Endothelial cell (in vitro differentiated cells): ENCODE results near the gene TTL. TPM values are rescaled to one million over a fixed set of nuclear protein-coding genes. Genes with fewer than 3 reads are reported as not detected.
"Not testable (repeated sequence)": the region's sequence is repeated elsewhere in the genome, so short reads cannot be mapped to it uniquely, and the experiment has no call there.

ENCODE experiments used
- DNase-seq: peaks from one replicate; pipeline ENCODE4 v3.0.0; 2021; ENCODE audit warnings: low spot score
- H3K27ac Mint-ChIP-seq: one replicate; pipeline ENCODE4 v1.8.0; 2021; ENCODE audit warnings: mixed read lengths, inconsistent platforms; ENCODE audit not compliant: unreplicated experiment
- H3K27me3 Mint-ChIP-seq: one replicate; pipeline ENCODE4 v1.8.0; 2021; ENCODE audit warnings: mild to moderate bottlenecking, moderate library complexity, mixed read lengths, inconsistent platforms; ENCODE audit not compliant: unreplicated experiment
- H3K36me3 Mint-ChIP-seq: one replicate; pipeline ENCODE4 v1.8.0; 2021; ENCODE audit warnings: mild to moderate bottlenecking, low read depth, mixed read lengths, inconsistent platforms; ENCODE audit not compliant: unreplicated experiment
- H3K4me1 Mint-ChIP-seq: one replicate; pipeline ENCODE4 v1.8.0; 2021; ENCODE audit warnings: mild to moderate bottlenecking, mixed read lengths, inconsistent platforms; ENCODE audit not compliant: unreplicated experiment
- H3K4me3 Mint-ChIP-seq: one replicate; pipeline ENCODE4 v1.8.0; 2021; ENCODE audit warnings: mild to moderate bottlenecking, mixed read lengths, inconsistent platforms; ENCODE audit not compliant: unreplicated experiment
- H3K9me3 Mint-ChIP-seq: one replicate; pipeline ENCODE4 v1.8.0; 2021; ENCODE audit warnings: mixed read lengths, inconsistent platforms; ENCODE audit not compliant: unreplicated experiment
- CTCF ChIP-seq: fragments of 200-600 bp; sonication (generic); IDR thresholded peaks from one replicate; pipeline ENCODE4 v1.5.0; 2021; ENCODE audit warnings: antibody characterized with exemption; ENCODE audit not compliant: unreplicated experiment
- total RNA-seq: library from RNA; stranded (reverse); fragmentation: NEBNext Ultra II Directional; extraction: Animal tissue kit (Norgen Biotek cat#: 25700); gene quantifications from one replicate; pipeline ENCODE4 v1.2.1, GENCODE V29; 2021; ENCODE audit not compliant: unreplicated experiment

TTL gene
- total RNA-seq, 1 donor from 2014 or later: 89.9 TPM

GRCh38 chr2:112494828-112495227 lies 12.9 kb downstream of the TTL start:
- H3K27ac Mint-ChIP-seq: no peak overlapping the region

GRCh38 chr2:112495878-112496277 lies 13.9 kb downstream of the TTL start:
- H3K27me3 Mint-ChIP-seq, H3K27ac Mint-ChIP-seq, DNase-seq, H3K9me3 Mint-ChIP-seq, H3K4me3 Mint-ChIP-seq, H3K4me1 Mint-ChIP-seq: not testable (repeated sequence)
- peaks cover 17% of the 10 kb centered on the region for H3K36me3 Mint-ChIP-seq

More at GRCh38 chr2:112494828-112495227, 12.9 kb downstream of the TTL start:
- H3K27me3 Mint-ChIP-seq: no peaks in the 10 kb centered on the region
- no peak overlapping the region for H3K4me3 Mint-ChIP-seq
- H3K9me3 Mint-ChIP-seq: no peaks in the 10 kb centered on the region
- H3K4me1 Mint-ChIP-seq: no peaks in the 10 kb centered on the region
- peaks cover 15% of the 10 kb centered on the region for H3K36me3 Mint-ChIP-seq
- no peak for DNase-seq
- TF ChIP-seq CTCF: no peak

DNA sequence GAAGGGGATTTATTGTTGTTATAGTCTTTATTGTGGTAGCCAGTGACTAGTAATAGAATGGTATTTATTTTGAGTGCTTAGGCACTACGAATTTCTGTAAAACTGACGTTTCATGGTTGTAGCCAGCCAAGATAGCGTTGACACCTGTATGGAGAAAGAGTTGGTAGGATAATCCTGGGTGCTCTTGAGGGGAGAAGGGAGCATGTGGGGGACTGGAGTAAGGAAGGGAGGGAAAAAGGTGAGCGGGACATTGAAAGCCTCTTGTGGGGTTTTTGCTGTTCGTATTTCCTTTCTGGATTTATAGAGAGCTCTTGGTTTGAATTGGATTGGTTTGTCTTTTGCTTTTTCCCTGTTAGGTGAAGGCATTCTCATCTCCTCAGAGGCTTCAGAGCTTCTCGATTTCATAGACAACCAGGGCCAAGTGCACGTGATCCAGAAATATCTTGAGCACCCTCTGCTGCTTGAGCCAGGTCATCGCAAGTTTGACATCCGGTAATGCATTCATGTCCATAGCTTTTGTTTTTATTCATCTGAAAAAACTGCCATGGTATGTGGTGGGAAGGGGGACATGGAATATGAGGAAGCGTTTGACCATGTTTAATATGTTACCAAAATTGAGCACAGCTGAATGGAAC lies 19.0 kb downstream of the TTL start:
- not testable (repeated sequence) for H3K27me3 Mint-ChIP-seq, H3K9me3 Mint-ChIP-seq

DNA sequence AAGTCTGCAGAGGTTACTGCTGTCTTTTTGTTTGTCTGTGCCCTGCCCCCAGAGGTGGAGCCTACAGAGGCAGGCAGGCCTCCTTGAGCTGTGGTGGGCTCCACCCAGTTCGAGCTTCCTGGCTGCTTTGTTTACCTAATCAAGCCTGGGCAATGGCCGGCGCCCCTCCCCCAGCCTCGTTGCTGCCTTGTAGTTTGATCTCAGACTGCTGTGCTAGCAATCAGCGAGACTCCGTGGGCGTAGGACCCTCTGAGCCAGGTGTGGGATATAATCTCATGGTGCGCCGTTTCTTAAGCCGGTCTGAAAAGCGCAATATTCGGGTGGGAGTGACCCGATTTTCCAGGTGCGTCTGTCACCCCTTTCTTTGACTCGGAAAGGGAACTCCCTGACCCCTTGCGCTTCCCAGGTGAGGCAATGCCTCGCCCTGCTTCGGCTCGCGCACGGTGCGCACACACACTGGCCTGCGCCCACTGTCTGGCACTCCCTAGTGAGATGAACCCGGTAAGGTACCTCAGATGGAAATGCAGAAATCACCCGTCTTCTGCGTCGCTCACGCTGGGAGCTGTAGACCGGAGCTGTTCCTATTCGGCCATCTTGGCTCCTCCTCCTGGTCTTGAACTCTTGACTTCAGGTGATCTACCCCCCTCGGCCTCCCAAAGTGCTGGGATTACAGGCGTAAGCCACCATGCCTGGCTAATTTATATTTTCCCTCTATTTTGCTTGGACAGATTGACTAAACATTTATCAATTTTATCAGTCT lies 27.5 kb downstream of the TTL start:
- not testable (repeated sequence) for H3K36me3 Mint-ChIP-seq, H3K27me3 Mint-ChIP-seq, H3K9me3 Mint-ChIP-seq, H3K4me1 Mint-ChIP-seq
- Mint-ChIP-seq H3K4me3 (peak overlapping the region; percentile 12), H3K27ac (peak overlapping the region; percentile 6)
- DNase-seq: peak; percentile 30

More for the DNA sequence above, 19.0 kb downstream of the TTL start:
- H3K36me3 Mint-ChIP-seq: peaks cover 28% of the 10 kb centered on the region
- DNase-seq: peak; percentile 26
- peak; percentile 18 for TF ChIP-seq CTCF
- not testable (repeated sequence) for H3K4me1 Mint-ChIP-seq, H3K4me3 Mint-ChIP-seq, H3K27ac Mint-ChIP-seq

DNA sequence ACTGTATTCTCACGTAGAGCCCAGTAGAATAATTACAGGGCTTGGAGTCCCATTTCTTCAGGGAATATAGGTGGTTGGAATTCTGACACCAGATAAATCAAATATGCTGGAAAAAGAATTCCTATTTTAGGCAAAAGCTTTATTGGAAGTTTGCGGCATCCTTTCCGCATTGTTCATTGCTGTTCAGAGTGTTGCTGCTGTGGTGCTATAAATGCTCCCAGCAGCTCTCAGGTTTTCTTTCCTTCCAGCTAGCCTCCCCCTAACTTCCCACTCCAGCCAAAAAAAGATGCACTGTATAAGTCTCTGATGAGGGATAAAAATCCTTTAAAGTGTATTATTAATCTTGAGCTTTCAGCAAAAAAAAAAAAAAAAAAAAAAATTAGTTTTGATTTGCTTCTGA lies 34.8 kb downstream of the TTL start:
- H3K27ac Mint-ChIP-seq: no peak overlapping the region

More for the DNA sequence above, 34.8 kb downstream of the TTL start:
- Mint-ChIP-seq H3K4me3 (no peak overlapping the region), H3K4me1 (no peaks in the 10 kb centered on the region), H3K9me3 (no peaks in the 10 kb centered on the region), H3K36me3 (peaks cover 41% of the 10 kb centered on the region), H3K27me3 (no peaks in the 10 kb centered on the region)
- DNase-seq: no peak
- no peak for TF ChIP-seq CTCF
